Tibial nerve (tissue), 4 donors: ENCODE results near the gene PTPRM. TPM values are rescaled to one million over a fixed set of nuclear protein-coding genes. Genes with fewer than 3 reads are reported as not detected.

Experiments used
- DNase-seq, 2 donors: peaks; one replicate each; pipeline ENCODE4 v3.0.0-alpha.2; 2019; ENCODE audit warnings: low spot score in 2 of 2
- H3K27ac ChIP-seq, 4 donors: fragments of 200-600 bp; sonication (generic) in 3 of 4; one replicate each; pipeline ENCODE4 v1.5.1; 2017 to 2019; ENCODE audit warnings: mild to moderate bottlenecking in 1 of 4
- H3K27me3 ChIP-seq, 2 donors: fragments of 200-600 bp; sonication (generic) in 1 of 2; one replicate each; pipeline versions ENCODE4 v1.5.1 to v1.6.0; 2017 to 2019
- H3K36me3 ChIP-seq, 3 donors: fragments of 200-600 bp; sonication (generic); one replicate each; pipeline ENCODE4 v1.5.1; 2018 to 2019
- H3K4me1 ChIP-seq, 4 donors: fragments of 200-600 bp; sonication (generic) in 3 of 4; one replicate each; pipeline ENCODE4 v1.5.1; 2017 to 2019
- H3K4me3 ChIP-seq, 4 donors: fragments of 200-600 bp; sonication (generic) in 3 of 4; one replicate each; pipeline ENCODE4 v1.5.1; 2017 to 2019; ENCODE audit warnings: mild to moderate bottlenecking in 1 of 4, moderate library complexity in 1 of 4
- H3K9me3 ChIP-seq, 4 donors: fragments of 200-600 bp; sonication (generic) in 3 of 4; one replicate each; pipeline ENCODE4 v1.5.1; 2017 to 2019
- CTCF ChIP-seq, 5 experiments: fragments of 200-600 bp in 3 of 5; fragments of 450-650 bp in 2 of 5; sonication (generic) in 3 of 5; IDR thresholded peaks; one replicate each; pipeline ENCODE4 v1.5.1; 2016 to 2019; ENCODE audit warnings: antibody characterized with exemption in 5 of 5, mild to moderate bottlenecking in 3 of 5, moderate library complexity in 2 of 5
- EP300 ChIP-seq, 2 donors: sonication (generic); formaldehyde crosslinking; IDR thresholded peaks; one replicate each; pipeline ENCODE4 v1.6.1; 2017; ENCODE audit warnings: antibody characterized with exemption in 2 of 2, mild to moderate bottlenecking in 1 of 2
- POLR2A ChIP-seq, 2 donors: fragments of 450-650 bp; IDR thresholded peaks; one replicate each; pipeline ENCODE4 v1.6.1; 2017; ENCODE audit warnings: antibody characterized with exemption in 2 of 2, mild to moderate bottlenecking in 2 of 2, moderate library complexity in 2 of 2
- WGBS, 2 donors: methylation state at CpG; one replicate each; pipeline ENCODE4 v1.1.5; 2018; 5-methylcytosine and 5-hydroxymethylcytosine counted together
- total RNA-seq, 4 donors: library from RNA; depleted of rRNA; stranded (reverse); fragments of >200 nt; gene quantifications; one replicate each; pipeline ENCODE4 v1.1.0, GENCODE V29; 2016

Gene PTPRM
- total RNA-seq, 4 donors from 2014 or later = 62.2 to 92.4 (median 80.7) TPM

DNA sequence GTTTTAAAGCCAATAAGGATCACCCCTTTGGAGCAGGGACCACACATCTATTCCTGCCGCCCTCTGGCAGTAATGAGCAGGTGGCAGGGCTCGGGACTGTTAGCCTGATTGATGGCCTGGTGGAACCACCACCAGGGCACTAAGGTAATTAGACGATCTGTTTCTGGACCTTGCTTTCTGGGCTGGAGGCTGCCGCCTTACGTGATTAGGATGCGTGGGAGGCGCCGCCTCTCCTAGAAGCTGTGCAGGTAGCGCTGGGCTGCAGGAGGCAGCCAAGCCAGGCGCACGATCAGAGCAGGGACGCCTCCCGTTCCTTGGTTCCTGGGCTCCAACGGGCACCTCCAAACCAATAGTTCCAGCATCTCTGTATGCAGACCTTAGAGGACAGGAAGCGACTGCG, 799.5 kb downstream of the PTPRM start:
- no peak for TF ChIP-seq POLR2A (IDR thresholded peaks at IDR 0.05)
- TF ChIP-seq EP300 (IDR thresholded peaks at IDR 0.05) = no peak
- TF ChIP-seq CTCF (IDR thresholded peaks at IDR 0.05) = no peak
- H3K36me3 ChIP-seq = no peaks in the 10 kb centered on the region
- 73 to 75% methylated on average over 16 of the region's 16 CpGs for WGBS, 2 donors

DNA sequence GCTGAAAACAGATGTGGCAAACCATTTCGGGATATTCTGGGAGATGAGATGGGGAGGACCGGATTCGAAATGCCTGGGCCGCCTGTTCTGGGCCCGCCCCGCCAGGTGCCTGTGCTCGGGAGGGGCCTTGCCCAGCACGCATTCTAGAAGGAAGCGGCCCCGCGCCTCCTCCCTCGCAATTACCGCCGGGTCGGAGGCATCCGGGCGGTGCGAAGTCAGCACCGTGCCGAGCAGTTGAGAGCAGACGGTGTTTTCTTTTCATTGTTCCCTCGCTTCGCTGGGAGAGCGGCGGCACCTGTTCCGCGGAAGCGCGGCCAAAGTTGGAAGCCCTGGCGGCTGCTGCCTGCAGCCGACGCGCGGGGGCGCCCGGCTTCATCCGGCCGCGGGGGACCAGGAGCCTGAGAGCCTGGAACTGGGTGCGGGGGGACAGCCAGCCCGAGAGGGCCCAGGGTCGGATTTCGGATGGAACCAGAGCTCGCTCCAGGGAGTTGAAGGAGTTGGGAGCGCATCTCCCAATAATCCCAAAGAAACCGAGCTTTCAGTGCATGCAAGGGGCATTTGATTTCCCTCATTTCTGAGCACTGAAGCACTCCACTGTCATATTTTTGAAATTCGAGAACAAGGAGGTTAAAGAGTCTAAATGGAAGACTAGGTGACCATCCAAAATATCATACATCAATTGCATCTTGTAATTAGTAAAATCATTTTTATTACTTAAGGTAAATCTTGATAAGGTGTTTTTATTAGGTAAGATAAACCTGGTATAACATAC, 800.3 kb downstream of the PTPRM start:
- Histone ChIP-seq H3K4me1 (peaks cover 0 to 12% (median 5%) of the 10 kb centered on the region in 4 donors), H3K27me3 (no peaks in the 10 kb centered on the region), H3K9me3 (no peaks in the 10 kb centered on the region), H3K27ac (no peak overlapping the region), H3K4me3 (peak overlapping the region in 3 of 4 donors; percentile 16 to 49 (median 38)), H3K36me3 (no peaks in the 10 kb centered on the region)
- 4 to 8% methylated on average over 25 to 46 of the region's 47 CpGs for WGBS, 2 donors
- TF ChIP-seq EP300 (IDR thresholded peaks at IDR 0.05) (no peak), CTCF (IDR thresholded peaks at IDR 0.05) (peak; percentile 41 to 74 (median 63)), POLR2A (IDR thresholded peaks at IDR 0.05) (no peak)
- DNase-seq = no peak

More for the DNA sequence above, 799.5 kb downstream of the PTPRM start:
- peak overlapping the region in 1 of 4 donors; percentile 16 for H3K4me3 ChIP-seq
- no peaks in the 10 kb centered on the region for H3K27me3 ChIP-seq
- H3K4me1 ChIP-seq = peaks cover 0 to 12% (median 5%) of the 10 kb centered on the region in 4 donors
- no peaks in the 10 kb centered on the region for H3K9me3 ChIP-seq
- H3K27ac ChIP-seq = no peak overlapping the region
- no peak for DNase-seq

DNA sequence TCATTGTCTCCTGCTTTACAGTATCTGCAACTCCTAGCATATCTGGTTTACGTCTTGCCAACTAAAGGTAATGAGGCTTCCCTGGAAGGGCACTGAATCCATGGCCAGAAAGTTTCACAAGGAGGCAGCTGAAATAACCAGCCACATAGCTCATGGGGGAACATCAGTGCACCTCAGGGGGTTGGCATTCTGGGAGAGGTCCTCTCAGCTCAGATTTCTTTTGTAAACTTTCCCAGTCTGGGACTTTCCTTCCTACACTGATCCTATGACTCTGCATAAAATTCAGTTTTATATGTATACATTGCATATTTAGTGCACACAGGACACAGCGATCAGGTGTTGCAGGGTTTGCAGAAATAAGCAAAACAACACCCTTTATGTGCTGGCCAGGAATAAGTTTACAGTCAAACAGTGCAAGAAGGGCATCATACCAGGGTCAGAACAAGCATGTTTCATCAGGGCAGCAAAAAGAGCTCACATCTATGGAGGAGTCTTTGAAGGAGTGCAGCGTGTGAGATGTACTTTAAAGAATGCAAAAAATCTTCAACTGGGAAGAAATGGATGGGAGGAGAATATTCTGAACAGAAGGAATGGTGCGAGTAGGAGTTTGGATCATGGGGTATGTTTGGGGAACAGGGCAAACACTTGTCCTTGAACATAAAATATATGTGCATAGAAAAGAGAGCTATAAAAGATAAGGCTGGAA, 801.5 kb downstream of the PTPRM start:
- no peaks in the 10 kb centered on the region for H3K9me3 ChIP-seq
- DNase-seq = no peak
- peaks cover 0 to 12% (median 5%) of the 10 kb centered on the region in 4 donors for H3K4me1 ChIP-seq
- TF ChIP-seq POLR2A (IDR thresholded peaks at IDR 0.05) (no peak), EP300 (IDR thresholded peaks at IDR 0.05) (no peak), CTCF (IDR thresholded peaks at IDR 0.05) (no peak)
- H3K27ac ChIP-seq = no peak overlapping the region
- H3K27me3 ChIP-seq = no peaks in the 10 kb centered on the region
- H3K36me3 ChIP-seq = no peaks in the 10 kb centered on the region
- 77 to 82% methylated on average over 4 of the region's 4 CpGs for WGBS, 2 donors
- no peak overlapping the region for H3K4me3 ChIP-seq

DNA sequence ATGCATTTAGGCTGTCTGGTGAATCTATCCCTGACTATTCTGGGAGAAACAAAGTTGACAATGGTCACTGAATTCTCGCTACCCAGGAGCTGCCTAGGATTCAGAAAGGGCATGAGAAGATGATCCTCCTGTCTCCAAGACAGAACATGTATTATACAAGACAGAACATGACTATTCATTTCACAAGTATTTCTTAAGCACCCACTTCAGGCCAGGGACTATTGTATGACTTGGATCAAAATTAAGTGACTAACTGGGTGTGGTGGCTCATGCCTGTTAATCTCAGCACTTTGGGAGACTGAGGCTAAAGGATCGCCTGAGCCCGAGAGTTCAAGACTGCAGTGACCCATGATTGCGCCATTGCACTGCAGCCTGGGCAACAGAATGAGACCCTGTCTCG, 806.4 kb downstream of the PTPRM start:
- Histone ChIP-seq H3K27ac (no peak overlapping the region), H3K4me1 (no peaks in the 10 kb centered on the region), H3K36me3 (peaks cover 0 to 15% (median 0%) of the 10 kb centered on the region in 3 donors), H3K4me3 (no peak overlapping the region), H3K9me3 (no peaks in the 10 kb centered on the region), H3K27me3 (no peaks in the 10 kb centered on the region)
- WGBS, 2 donors = 84 to 88% methylated on average over 5 of the region's 5 CpGs
- no peak for TF ChIP-seq CTCF (IDR thresholded peaks at IDR 0.05)
- no peak for TF ChIP-seq EP300 (IDR thresholded peaks at IDR 0.05)
- no peak for TF ChIP-seq POLR2A (IDR thresholded peaks at IDR 0.05)
- no peak for DNase-seq

- 90 to 91% methylated on average over 4 of the region's 4 CpGs for WGBS, 2 donors
- Histone ChIP-seq H3K4me3 (no peak overlapping the region), H3K4me1 (no peaks in the 10 kb centered on the region), H3K36me3 (peaks cover 0 to 26% (median 0%) of the 10 kb centered on the region in 3 donors), H3K27me3 (no peaks in the 10 kb centered on the region), H3K27ac (no peak overlapping the region), H3K9me3 (no peaks in the 10 kb centered on the region)
- TF ChIP-seq POLR2A (IDR thresholded peaks at IDR 0.05) (no peak), CTCF (IDR thresholded peaks at IDR 0.05) (no peak), EP300 (IDR thresholded peaks at IDR 0.05) (no peak)
- DNase-seq = no peak
Observed at GRCh38 chr18:8374676-8375075, 807.6 kb downstream of the PTPRM start.
